WI38 (cell line): ENCODE data around the gene MUC6.

Experiments
- H3K4me3 ChIP-seq: 2 replicates; pipeline ENCODE4 v1.5.1; 2011; ENCODE audit warnings: low read depth, mild to moderate bottlenecking, control low read depth, low read length
- TF ChIP-seq, protein P1 (sequence below): IDR thresholded peaks from 2 replicates; pipeline ENCODE4 v1.5.1; 2012; ENCODE audit warnings: low read depth, mild to moderate bottlenecking, control low read depth, low read length

Gene MUC6

DNA sequence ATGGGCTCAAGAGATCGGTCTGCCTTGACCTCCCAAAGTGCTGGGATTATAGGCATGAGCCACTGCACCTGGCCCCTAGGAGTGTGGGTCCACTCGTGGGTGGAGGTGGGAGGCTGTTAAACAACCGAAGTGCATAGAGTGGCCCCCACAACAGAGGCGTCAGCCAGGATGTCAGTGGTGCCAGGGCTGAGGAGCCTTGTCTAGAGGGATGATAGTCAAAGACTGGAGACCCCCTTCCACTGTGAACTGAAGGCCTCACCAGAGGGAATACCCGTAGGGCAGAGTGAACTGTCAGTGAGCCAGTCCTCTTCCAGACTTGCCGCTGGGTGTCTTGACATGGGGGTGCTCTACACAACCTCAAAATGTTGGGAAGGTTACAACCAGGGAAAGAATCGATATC lies 72.7 kb downstream of the MUC6 start:
- TF ChIP-seq, protein P1, sequence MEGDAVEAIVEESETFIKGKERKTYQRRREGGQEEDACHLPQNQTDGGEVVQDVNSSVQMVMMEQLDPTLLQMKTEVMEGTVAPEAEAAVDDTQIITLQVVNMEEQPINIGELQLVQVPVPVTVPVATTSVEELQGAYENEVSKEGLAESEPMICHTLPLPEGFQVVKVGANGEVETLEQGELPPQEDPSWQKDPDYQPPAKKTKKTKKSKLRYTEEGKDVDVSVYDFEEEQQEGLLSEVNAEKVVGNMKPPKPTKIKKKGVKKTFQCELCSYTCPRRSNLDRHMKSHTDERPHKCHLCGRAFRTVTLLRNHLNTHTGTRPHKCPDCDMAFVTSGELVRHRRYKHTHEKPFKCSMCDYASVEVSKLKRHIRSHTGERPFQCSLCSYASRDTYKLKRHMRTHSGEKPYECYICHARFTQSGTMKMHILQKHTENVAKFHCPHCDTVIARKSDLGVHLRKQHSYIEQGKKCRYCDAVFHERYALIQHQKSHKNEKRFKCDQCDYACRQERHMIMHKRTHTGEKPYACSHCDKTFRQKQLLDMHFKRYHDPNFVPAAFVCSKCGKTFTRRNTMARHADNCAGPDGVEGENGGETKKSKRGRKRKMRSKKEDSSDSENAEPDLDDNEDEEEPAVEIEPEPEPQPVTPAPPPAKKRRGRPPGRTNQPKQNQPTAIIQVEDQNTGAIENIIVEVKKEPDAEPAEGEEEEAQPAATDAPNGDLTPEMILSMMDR = no peak
- H3K4me3 ChIP-seq = no peak overlapping the region
